ENCODE measurements around the gene KCNC3. TPM values are rescaled to one million over a fixed set of nuclear protein-coding genes. Genes with fewer than 3 reads are reported as not detected.

Gene KCNC3
- total RNA-seq, 1 donor from 2014 or later: not detected

- no peak for DNase-seq (ENCODE audit: low read depth)
- no peak for FAIRE-seq
- TF ChIP-seq, protein P1, sequence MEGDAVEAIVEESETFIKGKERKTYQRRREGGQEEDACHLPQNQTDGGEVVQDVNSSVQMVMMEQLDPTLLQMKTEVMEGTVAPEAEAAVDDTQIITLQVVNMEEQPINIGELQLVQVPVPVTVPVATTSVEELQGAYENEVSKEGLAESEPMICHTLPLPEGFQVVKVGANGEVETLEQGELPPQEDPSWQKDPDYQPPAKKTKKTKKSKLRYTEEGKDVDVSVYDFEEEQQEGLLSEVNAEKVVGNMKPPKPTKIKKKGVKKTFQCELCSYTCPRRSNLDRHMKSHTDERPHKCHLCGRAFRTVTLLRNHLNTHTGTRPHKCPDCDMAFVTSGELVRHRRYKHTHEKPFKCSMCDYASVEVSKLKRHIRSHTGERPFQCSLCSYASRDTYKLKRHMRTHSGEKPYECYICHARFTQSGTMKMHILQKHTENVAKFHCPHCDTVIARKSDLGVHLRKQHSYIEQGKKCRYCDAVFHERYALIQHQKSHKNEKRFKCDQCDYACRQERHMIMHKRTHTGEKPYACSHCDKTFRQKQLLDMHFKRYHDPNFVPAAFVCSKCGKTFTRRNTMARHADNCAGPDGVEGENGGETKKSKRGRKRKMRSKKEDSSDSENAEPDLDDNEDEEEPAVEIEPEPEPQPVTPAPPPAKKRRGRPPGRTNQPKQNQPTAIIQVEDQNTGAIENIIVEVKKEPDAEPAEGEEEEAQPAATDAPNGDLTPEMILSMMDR (IDR thresholded peaks at IDR 0.05; ENCODE audit: insufficient read depth, low read length, severe bottlenecking): no peak
- no peak overlapping the region for H3K4me3 ChIP-seq (ENCODE audit: low read depth, low read length)
- no peaks in the 10 kb centered on the region for H3K36me3 ChIP-seq (ENCODE audit: control insufficient read depth, insufficient read depth, low read length)
- H3K27me3 ChIP-seq (ENCODE audit: control insufficient read depth, insufficient read depth, low read length): peaks cover 31% of the 10 kb centered on the region
Measured at GRCh38 chr19:50328873-50329145, 368 bp downstream of the KCNC3 start.

- DNase-seq (ENCODE audit: low read depth) (no peak), FAIRE-seq (no peak)
- no peaks in the 10 kb centered on the region for H3K36me3 ChIP-seq (ENCODE audit: control insufficient read depth, insufficient read depth, low read length)
- TF ChIP-seq, protein P1 (IDR thresholded peaks at IDR 0.05; ENCODE audit: insufficient read depth, low read length, severe bottlenecking): no peak
- H3K4me3 ChIP-seq (ENCODE audit: low read depth, low read length): peak overlapping the region; percentile 12
- H3K27me3 ChIP-seq (ENCODE audit: control insufficient read depth, insufficient read depth, low read length): peaks cover 31% of the 10 kb centered on the region
Measured at GRCh38 chr19:50328224-50328872, 829 bp downstream of the KCNC3 start.

DNA sequence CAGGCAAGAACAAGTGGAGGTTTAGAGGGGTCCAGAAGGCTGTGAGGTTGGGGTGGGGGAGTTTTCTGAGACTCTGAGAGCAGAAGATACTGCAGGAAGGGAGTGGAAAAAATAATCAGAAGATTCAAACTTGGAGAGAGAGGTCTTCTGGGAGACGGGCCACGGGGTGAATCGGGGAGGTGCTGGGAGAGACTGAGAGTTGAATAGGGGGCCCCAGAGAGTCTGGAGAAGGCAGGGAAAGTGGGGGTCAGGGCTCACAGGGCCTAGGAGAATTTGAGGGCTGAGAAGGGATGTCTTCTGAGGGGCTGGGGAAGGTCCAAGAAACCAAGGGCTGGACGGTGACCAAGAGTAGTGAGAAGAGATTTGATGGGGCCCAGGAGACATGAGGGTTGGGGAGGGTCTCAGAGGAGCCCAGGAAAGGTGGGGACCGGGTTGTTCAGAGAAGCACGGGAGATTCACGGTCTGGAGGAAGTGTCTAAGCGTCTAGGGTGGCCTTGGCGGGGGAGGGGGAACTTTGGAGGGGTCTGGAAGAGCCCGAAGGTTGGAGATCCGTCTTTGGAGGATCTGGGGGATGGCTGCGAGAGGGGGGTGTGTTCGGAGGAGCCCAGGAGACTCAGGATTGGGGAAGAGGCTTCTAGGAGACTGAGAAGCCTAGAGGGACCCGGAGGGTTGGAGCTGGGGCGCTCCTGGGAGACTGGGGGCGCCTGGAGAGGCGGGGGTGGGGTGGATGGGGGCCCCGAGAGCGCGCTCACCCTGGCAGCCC is 1.5 kb downstream of the KCNC3 start:
- no peak for FAIRE-seq
- DNase-seq (ENCODE audit: low read depth): no peak
- TF ChIP-seq, protein P1 (IDR thresholded peaks at IDR 0.05; ENCODE audit: insufficient read depth, low read length, severe bottlenecking): no peak
- peaks cover 28% of the 10 kb centered on the region for H3K27me3 ChIP-seq (ENCODE audit: control insufficient read depth, insufficient read depth, low read length)
- no peak overlapping the region for H3K4me3 ChIP-seq (ENCODE audit: low read depth, low read length)
- H3K36me3 ChIP-seq (ENCODE audit: control insufficient read depth, insufficient read depth, low read length): no peaks in the 10 kb centered on the region

GRCh38 chr19:50327013-50327412 is 2.2 kb downstream of the KCNC3 start:
- DNase-seq (ENCODE audit: low read depth) (no peak), FAIRE-seq (no peak)
- TF ChIP-seq, protein P1 (IDR thresholded peaks at IDR 0.05; ENCODE audit: insufficient read depth, low read length, severe bottlenecking): no peak
- no peaks in the 10 kb centered on the region for H3K36me3 ChIP-seq (ENCODE audit: control insufficient read depth, insufficient read depth, low read length)
- no peak overlapping the region for H3K4me3 ChIP-seq (ENCODE audit: low read depth, low read length)
- H3K27me3 ChIP-seq (ENCODE audit: control insufficient read depth, insufficient read depth, low read length): peaks cover 23% of the 10 kb centered on the region

DNA sequence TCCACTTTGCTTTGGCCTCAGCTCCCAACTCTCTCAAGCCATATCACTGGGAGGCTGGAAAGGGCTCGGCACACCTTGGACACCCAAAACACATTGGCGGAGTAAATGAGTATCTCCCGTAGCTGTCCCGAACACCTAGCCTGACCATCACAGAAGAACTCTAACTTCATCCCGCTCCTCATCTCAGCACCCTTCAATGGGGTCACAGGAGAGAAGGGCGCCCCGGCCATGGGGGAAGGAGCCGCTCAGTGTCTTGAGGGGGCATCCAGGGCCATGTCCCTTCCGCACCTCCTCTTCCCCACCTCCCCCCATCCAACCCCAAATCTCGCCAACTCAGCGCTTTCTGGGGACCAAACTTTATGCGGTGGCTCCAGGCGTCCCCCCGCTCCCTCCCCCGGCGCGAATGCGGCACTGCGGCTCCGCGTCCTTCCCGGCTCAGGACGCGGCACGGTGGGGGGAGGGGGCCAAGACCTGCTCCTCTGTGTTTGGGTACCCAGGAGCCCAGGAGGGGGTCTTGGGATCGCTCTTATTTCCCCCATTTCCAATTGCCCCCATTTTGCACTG is 3.0 kb downstream of the KCNC3 start:
- DNase-seq (ENCODE audit: low read depth): no peak
- H3K27me3 ChIP-seq (ENCODE audit: control insufficient read depth, insufficient read depth, low read length): peaks cover 20% of the 10 kb centered on the region
- H3K4me3 ChIP-seq (ENCODE audit: low read depth, low read length): no peak overlapping the region
- H3K36me3 ChIP-seq (ENCODE audit: control insufficient read depth, insufficient read depth, low read length): no peaks in the 10 kb centered on the region
- TF ChIP-seq, protein P1 (IDR thresholded peaks at IDR 0.05; ENCODE audit: insufficient read depth, low read length, severe bottlenecking): no peak
- FAIRE-seq: no peak
